MM.1S (cell line): Measurements from ENCODE around the gene GNG13.

ENCODE experiments used
- DNase-seq: peaks from one replicate; pipeline ENCODE4 v3.0.0-alpha.2; 2015
- H2AFZ ChIP-seq: fragments of 300-600 bp; sonication (generic); 2 replicates; pipeline ENCODE4 v1.6.0; 2016; ENCODE audit warnings: antibody characterized with exemption, low read length
- H3F3A ChIP-seq: fragments of 300-600 bp; sonication (generic); 2 replicates; pipeline ENCODE4 v1.6.1; 2016; ENCODE audit warnings: mild to moderate bottlenecking, antibody characterized with exemption, low read length, moderate library complexity, mixed read lengths; ENCODE audit not compliant: insufficient read depth
- H3K27ac ChIP-seq: fragments of 300-600 bp; sonication (generic); 2 replicates; pipeline ENCODE4 v1.5.1; 2016; ENCODE audit warnings: mild to moderate bottlenecking, low read length
- H3K27me3 ChIP-seq: fragments of 300-600 bp; sonication (generic); replicated peaks from 2 replicates; pipeline ENCODE4 v1.6.0; 2016; ENCODE audit warnings: low read length; ENCODE audit not compliant: insufficient read depth
- H3K36me3 ChIP-seq: fragments of 300-600 bp; sonication (generic); replicated peaks from 2 replicates; pipeline ENCODE4 v1.6.1; 2016; ENCODE audit warnings: mild to moderate bottlenecking, low read length, mixed read lengths; ENCODE audit not compliant: insufficient read depth
- H3K4me1 ChIP-seq: fragments of 300-600 bp; sonication (generic); 2 replicates; pipeline ENCODE4 v1.6.1; 2016; ENCODE audit warnings: low read length, mixed read lengths
- H3K4me2 ChIP-seq: fragments of 300-600 bp; sonication (generic); 2 replicates; pipeline ENCODE4 v1.6.0; 2016; ENCODE audit warnings: low read depth, low read length
- H3K4me3 ChIP-seq: fragments of 300-600 bp; sonication (generic); 2 replicates; pipeline ENCODE4 v1.5.1; 2016; ENCODE audit warnings: low read length, mixed read lengths
- H3K79me2 ChIP-seq: fragments of 300-600 bp; sonication (generic); 2 replicates; pipeline ENCODE4 v1.6.1; 2016; ENCODE audit warnings: mixed run types, low read length, mixed read lengths
- H3K9ac ChIP-seq: fragments of 300-600 bp; sonication (generic); 2 replicates; pipeline ENCODE4 v1.6.1; 2016; ENCODE audit warnings: low read length, mixed read lengths
- H3K9me2 ChIP-seq: fragments of 300-600 bp; sonication (generic); replicated peaks from 2 replicates; pipeline ENCODE4 v1.6.1; 2016; ENCODE audit warnings: mild to moderate bottlenecking, low read length, mixed read lengths; ENCODE audit not compliant: insufficient read depth
- H3K9me3 ChIP-seq: fragments of 300-600 bp; sonication (generic); replicated peaks from 2 replicates; pipeline ENCODE4 v1.6.1; 2016; ENCODE audit warnings: mild to moderate bottlenecking, low read length, mixed read lengths; ENCODE audit not compliant: insufficient read depth
- H4K20me1 ChIP-seq: fragments of 300-600 bp; sonication (generic); 2 replicates; pipeline ENCODE4 v1.6.1; 2016; ENCODE audit warnings: mild to moderate bottlenecking, low read length, moderate library complexity, mixed read lengths; ENCODE audit not compliant: insufficient read depth
- CTCF ChIP-seq: fragments of 300-600 bp; sonication (generic); IDR thresholded peaks from 2 replicates; pipeline ENCODE4 v1.5.1; 2016; ENCODE audit warnings: antibody characterized with exemption, low read length, mixed read lengths
- EZH2 ChIP-seq: fragments of 300-600 bp; sonication (generic); optimal IDR thresholded peaks from 2 replicates; pipeline ENCODE3; 2017; ENCODE audit warnings: low read depth, mild to moderate bottlenecking, antibody characterized with exemption, low read length, mixed read lengths
- EZH2phosphoT487 ChIP-seq: fragments of 300-600 bp; sonication (generic); IDR thresholded peaks from 2 replicates; pipeline ENCODE4 v1.6.1; 2018; ENCODE audit warnings: antibody characterized with exemption, low read length

Gene GNG13

GRCh38 chr16:836221-836620 is 35.7 kb upstream of the GNG13 start:
- Histone ChIP-seq H4K20me1 (no peaks in the 10 kb centered on the region), H3K4me2 (no peak overlapping the region), H3K27ac (no peak overlapping the region), H3K9me3 (0 out of 2 replicates have a peak, but pooled peaks cover 3% of the 10 kb centered on the region), H3K4me1 (no peaks in the 10 kb centered on the region), H3K79me2 (no peaks in the 10 kb centered on the region), H3K9ac (no peak overlapping the region), H3K27me3 (peaks cover 79% of the 10 kb centered on the region), H3K4me3 (no peak overlapping the region), H3K9me2 (no peaks in the 10 kb centered on the region), H3K36me3 (no peaks in the 10 kb centered on the region), H2AFZ (no peak overlapping the region), H3F3A (no peaks in the 10 kb centered on the region)
- DNase-seq = no peak
- TF ChIP-seq CTCF (no peak), EZH2phosphoT487 (no peak), EZH2 (no peak)

- H3K9ac ChIP-seq = no peak overlapping the region
- H3F3A ChIP-seq = no peaks in the 10 kb centered on the region
- no peak overlapping the region for H2AFZ ChIP-seq
- H3K9me2 ChIP-seq = no peaks in the 10 kb centered on the region
- peaks cover 79% of the 10 kb centered on the region for H3K27me3 ChIP-seq
- no peaks in the 10 kb centered on the region for H3K36me3 ChIP-seq
- no peak for DNase-seq
- 0 out of 2 replicates have a peak, but pooled peaks cover 3% of the 10 kb centered on the region for H3K9me3 ChIP-seq
- TF ChIP-seq EZH2 (no peak), EZH2phosphoT487 (no peak), CTCF (no peak)
- no peak overlapping the region for H3K4me3 ChIP-seq
- H4K20me1 ChIP-seq = no peaks in the 10 kb centered on the region
- no peak overlapping the region for H3K27ac ChIP-seq
- H3K4me1 ChIP-seq = no peaks in the 10 kb centered on the region
- no peak overlapping the region for H3K4me2 ChIP-seq
- no peaks in the 10 kb centered on the region for H3K79me2 ChIP-seq
These were observed 34.8 kb upstream of the GNG13 start for GRCh38 chr16:835373-835772.

GRCh38 chr16:833411-833810 is 32.9 kb upstream of the GNG13 start:
- no peaks in the 10 kb centered on the region for H3K79me2 ChIP-seq
- H3K9ac ChIP-seq = no peak overlapping the region
- no peak overlapping the region for H2AFZ ChIP-seq
- H3K27me3 ChIP-seq = peaks cover 85% of the 10 kb centered on the region
- H3K9me2 ChIP-seq = no peaks in the 10 kb centered on the region
- TF ChIP-seq EZH2 (no peak), CTCF (no peak)
- DNase-seq = no peak
- no peak overlapping the region for H3K4me2 ChIP-seq
- H3K4me3 ChIP-seq = no peak overlapping the region
- no peak overlapping the region for H3K27ac ChIP-seq
- H3K36me3 ChIP-seq = no peaks in the 10 kb centered on the region
- H3K9me3 ChIP-seq = 0 out of 2 replicates have a peak, but pooled peaks cover 3% of the 10 kb centered on the region
- no peaks in the 10 kb centered on the region for H3F3A ChIP-seq
- no peaks in the 10 kb centered on the region for H4K20me1 ChIP-seq
- H3K4me1 ChIP-seq = no peaks in the 10 kb centered on the region
